ENCODE data around the gene BPIFB4.
"Not testable (repeated sequence)": the region's sequence is repeated elsewhere in the genome, so short reads cannot be mapped to it uniquely, and the experiment has no call there.

BPIFB4 gene

DNA sequence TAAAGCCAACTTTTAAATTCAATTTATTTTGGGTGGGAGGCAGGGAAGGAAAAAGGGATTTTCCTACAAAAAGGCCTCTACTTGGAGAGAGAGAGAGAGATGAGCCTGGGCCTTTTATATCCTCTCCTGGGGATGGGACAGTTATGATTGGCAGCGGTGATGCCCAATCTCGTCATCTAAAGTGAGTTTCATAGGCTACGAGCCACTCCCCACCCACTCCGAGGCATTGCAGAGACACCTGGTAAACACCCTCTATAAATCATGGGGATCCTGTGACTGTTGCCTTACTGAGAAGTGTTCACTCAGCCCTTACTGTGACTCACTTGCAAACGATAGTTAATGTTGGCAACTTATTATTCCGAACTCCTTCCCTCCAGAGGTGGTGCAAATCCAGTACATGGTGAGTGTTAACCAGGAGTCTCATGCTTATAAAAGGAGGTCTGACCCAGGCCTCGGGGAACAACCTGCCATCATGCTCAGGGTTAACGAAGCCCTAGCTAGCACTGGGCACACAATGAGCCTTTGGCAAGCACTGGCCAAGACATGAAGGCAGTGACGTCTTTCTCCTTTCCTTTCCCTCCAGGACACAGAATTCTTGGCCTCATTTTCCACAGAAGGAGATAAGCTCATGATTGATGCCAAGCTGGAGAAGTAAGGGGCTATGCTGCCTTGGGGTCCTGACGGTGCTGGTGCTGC, 20.5 kb downstream of the BPIFB4 start:
- DNase-seq (ENCODE audit: low read depth in 2 of 2) = no peak
- no peak overlapping the region for H3K4me3 ChIP-seq (replicated peaks in 1 of 2; ENCODE audit: low read depth in 2 of 2, low read length in 2 of 2)
- TF ChIP-seq, protein P1, sequence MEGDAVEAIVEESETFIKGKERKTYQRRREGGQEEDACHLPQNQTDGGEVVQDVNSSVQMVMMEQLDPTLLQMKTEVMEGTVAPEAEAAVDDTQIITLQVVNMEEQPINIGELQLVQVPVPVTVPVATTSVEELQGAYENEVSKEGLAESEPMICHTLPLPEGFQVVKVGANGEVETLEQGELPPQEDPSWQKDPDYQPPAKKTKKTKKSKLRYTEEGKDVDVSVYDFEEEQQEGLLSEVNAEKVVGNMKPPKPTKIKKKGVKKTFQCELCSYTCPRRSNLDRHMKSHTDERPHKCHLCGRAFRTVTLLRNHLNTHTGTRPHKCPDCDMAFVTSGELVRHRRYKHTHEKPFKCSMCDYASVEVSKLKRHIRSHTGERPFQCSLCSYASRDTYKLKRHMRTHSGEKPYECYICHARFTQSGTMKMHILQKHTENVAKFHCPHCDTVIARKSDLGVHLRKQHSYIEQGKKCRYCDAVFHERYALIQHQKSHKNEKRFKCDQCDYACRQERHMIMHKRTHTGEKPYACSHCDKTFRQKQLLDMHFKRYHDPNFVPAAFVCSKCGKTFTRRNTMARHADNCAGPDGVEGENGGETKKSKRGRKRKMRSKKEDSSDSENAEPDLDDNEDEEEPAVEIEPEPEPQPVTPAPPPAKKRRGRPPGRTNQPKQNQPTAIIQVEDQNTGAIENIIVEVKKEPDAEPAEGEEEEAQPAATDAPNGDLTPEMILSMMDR (IDR thresholded peaks at IDR 0.05; ENCODE audit: low read depth, low read length) = no peak

DNA sequence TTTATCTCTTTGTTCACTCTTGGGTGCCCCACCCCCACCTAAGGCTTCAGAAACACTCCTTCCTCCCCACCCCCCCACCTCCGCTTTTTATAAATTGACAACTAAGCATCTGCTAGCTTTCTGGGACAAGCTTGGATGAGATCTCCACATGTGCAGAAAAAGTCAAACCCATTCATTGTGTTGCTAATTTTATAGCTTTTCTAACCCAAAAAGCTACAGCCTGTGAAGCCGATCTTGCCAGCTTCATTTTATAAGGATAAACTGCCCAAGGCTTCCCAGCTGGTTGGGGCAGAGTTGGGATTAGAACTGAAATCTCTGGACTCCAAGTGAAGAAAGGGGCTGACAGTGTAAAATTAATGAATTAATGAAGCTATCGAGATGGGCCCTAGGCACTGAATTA, 24.1 kb downstream of the BPIFB4 start:
- no peak for DNase-seq (ENCODE audit: low read depth in 2 of 2)
- TF ChIP-seq, protein P1 (IDR thresholded peaks at IDR 0.05; ENCODE audit: low read depth, low read length) = no peak
- H3K4me3 ChIP-seq (replicated peaks in 1 of 2; ENCODE audit: low read depth in 2 of 2, low read length in 2 of 2) = no peak overlapping the region

DNA sequence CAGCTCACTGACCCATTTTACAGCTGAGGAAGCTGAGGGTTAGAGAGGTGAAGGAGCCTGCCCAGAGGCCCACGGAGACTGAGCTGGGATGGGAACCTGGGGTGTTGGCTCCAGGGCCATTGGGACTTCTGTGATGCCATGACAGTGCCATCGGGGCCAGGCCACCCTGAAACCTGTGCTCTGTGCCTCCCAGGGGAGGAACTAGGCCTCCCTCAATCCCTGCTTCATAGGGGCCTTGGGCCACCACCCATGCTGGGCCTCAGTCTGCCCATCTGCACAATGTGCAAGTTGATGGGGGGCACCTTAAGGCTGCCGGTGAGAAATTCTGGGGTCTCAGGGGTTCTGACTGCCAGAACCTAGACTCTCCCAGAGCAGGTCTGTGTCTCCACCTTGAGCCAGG, 24.9 kb downstream of the BPIFB4 start:
- DNase-seq (ENCODE audit: low read depth in 2 of 2) = no peak

DNA sequence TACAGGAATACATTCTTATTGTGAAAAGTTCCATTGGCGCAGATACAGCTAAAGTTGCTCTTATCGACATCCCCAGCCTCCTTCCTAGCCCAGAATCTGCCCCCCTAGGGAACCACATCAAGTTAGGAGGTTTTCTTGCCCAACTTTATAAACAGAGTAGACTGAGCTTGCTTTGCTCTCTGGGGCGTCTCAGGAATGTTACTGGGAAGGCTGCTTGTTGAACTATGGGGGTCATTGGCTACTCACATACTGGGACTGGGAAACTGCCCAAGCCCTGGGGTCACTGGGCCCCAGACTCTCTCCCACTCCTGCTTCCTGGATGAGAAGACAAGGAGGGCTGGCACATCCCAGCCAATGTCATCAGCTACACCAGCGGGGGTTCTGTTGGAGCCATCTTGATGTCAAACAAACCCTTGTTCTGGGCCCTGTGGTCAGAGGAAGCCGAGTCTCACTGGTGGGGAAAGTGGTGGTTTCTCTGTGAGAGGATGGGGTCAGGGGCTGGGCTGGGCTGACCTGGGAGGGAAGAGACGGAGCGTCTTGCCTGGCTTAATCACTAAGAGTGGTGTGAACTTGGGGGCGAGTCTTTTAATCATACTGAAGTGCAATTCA, 26.0 kb downstream of the BPIFB4 start:
- peak in 1 of 2 donors; percentile 32 for DNase-seq (ENCODE audit: low read depth in 2 of 2)

More for the DNA sequence above, 24.9 kb downstream of the BPIFB4 start:
- H3K4me3 ChIP-seq (replicated peaks in 1 of 2; ENCODE audit: low read depth in 2 of 2, low read length in 2 of 2) = no peak overlapping the region
- TF ChIP-seq, protein P1 (IDR thresholded peaks at IDR 0.05; ENCODE audit: low read depth, low read length) = no peak

DNA sequence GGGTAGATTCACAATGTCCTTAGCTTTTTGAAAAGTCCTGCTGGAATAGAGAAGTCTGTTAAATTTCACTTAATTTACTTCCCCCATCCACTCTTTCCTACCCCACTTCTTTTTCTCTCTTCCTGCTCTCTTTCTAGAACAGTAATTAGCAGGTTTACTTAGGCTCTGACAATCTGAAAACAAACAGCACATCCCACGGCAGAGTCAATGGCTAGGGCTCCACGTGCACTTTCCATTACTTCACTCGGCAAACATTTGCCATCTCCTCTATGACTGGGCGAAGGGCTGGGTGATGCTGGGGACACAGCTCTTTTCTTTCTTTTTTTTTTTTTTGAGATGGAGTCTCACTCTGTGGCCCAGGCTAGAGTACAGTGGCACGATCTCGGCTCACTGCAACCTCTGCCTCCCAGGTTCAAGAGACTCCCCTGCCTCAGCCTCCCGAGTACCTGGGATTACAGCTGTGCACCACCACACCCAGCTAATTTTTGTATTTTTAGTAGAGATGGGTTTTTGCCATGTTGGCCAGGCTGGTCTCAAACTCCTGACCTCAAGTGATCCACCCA, 26.7 kb downstream of the BPIFB4 start:
- H3K4me3 ChIP-seq (replicated peaks in 1 of 2; ENCODE audit: low read depth in 2 of 2, low read length in 2 of 2); DNase-seq (ENCODE audit: low read depth in 2 of 2): not testable (repeated sequence)

More for the DNA sequence above, 26.0 kb downstream of the BPIFB4 start:
- TF ChIP-seq, protein P1 (IDR thresholded peaks at IDR 0.05; ENCODE audit: low read depth, low read length) = no peak
- H3K4me3 ChIP-seq (replicated peaks in 1 of 2; ENCODE audit: low read depth in 2 of 2, low read length in 2 of 2) = no peak overlapping the region

DNA sequence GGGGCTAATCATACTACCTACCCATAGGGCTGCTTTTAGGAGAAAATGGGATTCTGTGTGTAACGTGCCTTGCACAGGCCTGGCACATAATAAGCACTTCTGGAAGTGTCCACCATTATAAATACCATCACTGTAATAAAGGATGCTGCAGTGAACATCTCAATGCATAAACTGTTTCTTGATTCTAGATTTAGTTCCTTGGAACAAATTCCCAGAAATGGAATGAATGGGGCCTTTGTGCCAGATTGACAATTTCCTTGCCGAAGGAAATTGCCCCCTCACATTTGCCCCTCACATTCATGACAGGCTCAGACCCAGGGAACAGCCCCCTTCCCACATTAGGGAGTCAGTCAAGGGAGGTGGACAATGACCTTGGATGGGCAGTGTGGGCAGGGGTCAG, 29.2 kb downstream of the BPIFB4 start:
- no peak for DNase-seq (ENCODE audit: low read depth in 2 of 2)
- H3K4me3 ChIP-seq (replicated peaks in 1 of 2; ENCODE audit: low read depth in 2 of 2, low read length in 2 of 2) = no peak overlapping the region
- TF ChIP-seq, protein P1 (IDR thresholded peaks at IDR 0.05; ENCODE audit: low read depth, low read length) = no peak

DNA sequence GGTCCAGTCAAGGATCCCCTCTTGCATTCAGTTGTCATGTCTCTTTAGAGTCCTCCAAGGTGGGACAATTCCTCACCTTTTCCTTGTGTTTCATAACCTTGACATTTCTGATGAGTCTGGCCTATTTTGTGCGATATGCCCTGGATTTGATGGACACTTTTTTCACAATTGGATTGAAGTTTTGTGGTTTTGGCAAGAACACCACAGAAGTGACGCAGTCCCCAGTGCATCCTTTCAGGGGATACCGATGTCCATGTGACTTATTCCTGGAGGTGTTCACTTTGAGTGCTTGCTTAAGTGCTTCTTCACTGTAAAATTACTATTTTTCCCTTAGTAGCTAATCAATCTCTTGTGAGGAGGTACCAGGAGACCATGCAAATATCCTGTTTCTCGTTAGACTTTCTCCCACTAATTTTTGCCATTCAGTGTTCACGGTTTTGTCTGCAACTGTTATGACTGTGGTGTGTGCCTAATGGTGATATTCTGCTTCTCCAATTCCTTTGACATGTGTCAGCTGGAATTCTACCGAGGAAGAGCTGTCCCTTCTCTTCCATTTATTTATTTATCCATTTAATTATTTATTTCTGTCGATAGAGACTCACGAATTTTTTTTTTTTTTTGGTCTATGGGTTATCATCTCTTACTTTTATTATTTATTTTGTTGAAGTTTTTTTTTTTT, 30.8 kb downstream of the BPIFB4 start:
- H3K4me3 ChIP-seq (replicated peaks in 1 of 2; ENCODE audit: low read depth in 2 of 2, low read length in 2 of 2) = no peak overlapping the region
- TF ChIP-seq, protein P1 (IDR thresholded peaks at IDR 0.05; ENCODE audit: low read depth, low read length) = no peak
- no peak for DNase-seq (ENCODE audit: low read depth in 2 of 2)

All from cardiac fibroblast (primary cell).